ENCODE data around the gene KLHL24. TPM values are rescaled to one million over a fixed set of nuclear protein-coding genes. Genes with fewer than 3 reads are reported as not detected.

Gene KLHL24
- total and polyA plus RNA-seq, 2 of the 13 experiments (the other 11 are each of a cell fraction or from before 2014, with no cell fraction given) = 6.9 to 15.7 TPM

- TF ChIP-seq ZFP91 (CRISPR knock-in tag; IDR thresholded peaks at IDR 0.05; ENCODE audit: borderline replicate concordance) (peak; percentile 56; the same call in 1 of the 2 replicates), NFRKB (IDR thresholded peaks at IDR 0.05) (no peak), LCORL (IDR thresholded peaks at IDR 0.05) (no peak), LCORL (CRISPR knock-in tag; IDR thresholded peaks at IDR 0.05) (no peak), MAFG (CRISPR knock-in tag; IDR thresholded peaks at IDR 0.05) (no peak), ZNF790 (CRISPR knock-in tag; IDR thresholded peaks at IDR 0.05; ENCODE audit: borderline replicate concordance) (no peak), ZNF235 (CRISPR knock-in tag; IDR thresholded peaks at IDR 0.05; ENCODE audit: borderline replicate concordance) (peak; percentile 48; the same call in 1 of the 2 replicates), GABPB1 (CRISPR knock-in tag; IDR thresholded peaks at IDR 0.05) (no peak), ZNF318 (CRISPR knock-in tag; IDR thresholded peaks at IDR 0.05) (no peak), ZNF543 (CRISPR knock-in tag; IDR thresholded peaks at IDR 0.05) (peak; percentile 75), HES4 (CRISPR knock-in tag; IDR thresholded peaks at IDR 0.05; ENCODE audit: borderline replicate concordance) (no peak), SP140L (CRISPR knock-in tag; IDR thresholded peaks at IDR 0.05; ENCODE audit: borderline replicate concordance) (no peak), TERF1 (CRISPR knock-in tag; IDR thresholded peaks at IDR 0.05) (no peak), HNRNPLL (IDR thresholded peaks at IDR 0.05; ENCODE audit: low read depth, low read length, poor library complexity, severe bottlenecking) (peak; percentile 65), MYNN (CRISPR knock-in tag; IDR thresholded peaks at IDR 0.05; ENCODE audit: low read depth) (no peak)
These were observed 1.0 kb downstream of the KLHL24 start (continued) for GRCh38 chr3:183636221-183637105.

Data from HepG2 (cell line).